C4-2B (cell line): ENCODE results near the gene PDRG1.

Experiments
- H3K27ac ChIP-seq: fragments of 450-650 bp; 2 replicates; pipeline ENCODE4 v1.5.1; 2017
- ZFX ChIP-seq: fragments of 450-650 bp; IDR thresholded peaks from 2 replicates; pipeline ENCODE4 v1.6.1; 2017
- TF ChIP-seq, protein P1 (sequence below): fragments of 450-650 bp; conservative IDR thresholded peaks from 2 replicates; pipeline ENCODE4 v1.5.1; 2017; ENCODE audit warnings: mild to moderate bottlenecking

The PDRG1 gene

DNA sequence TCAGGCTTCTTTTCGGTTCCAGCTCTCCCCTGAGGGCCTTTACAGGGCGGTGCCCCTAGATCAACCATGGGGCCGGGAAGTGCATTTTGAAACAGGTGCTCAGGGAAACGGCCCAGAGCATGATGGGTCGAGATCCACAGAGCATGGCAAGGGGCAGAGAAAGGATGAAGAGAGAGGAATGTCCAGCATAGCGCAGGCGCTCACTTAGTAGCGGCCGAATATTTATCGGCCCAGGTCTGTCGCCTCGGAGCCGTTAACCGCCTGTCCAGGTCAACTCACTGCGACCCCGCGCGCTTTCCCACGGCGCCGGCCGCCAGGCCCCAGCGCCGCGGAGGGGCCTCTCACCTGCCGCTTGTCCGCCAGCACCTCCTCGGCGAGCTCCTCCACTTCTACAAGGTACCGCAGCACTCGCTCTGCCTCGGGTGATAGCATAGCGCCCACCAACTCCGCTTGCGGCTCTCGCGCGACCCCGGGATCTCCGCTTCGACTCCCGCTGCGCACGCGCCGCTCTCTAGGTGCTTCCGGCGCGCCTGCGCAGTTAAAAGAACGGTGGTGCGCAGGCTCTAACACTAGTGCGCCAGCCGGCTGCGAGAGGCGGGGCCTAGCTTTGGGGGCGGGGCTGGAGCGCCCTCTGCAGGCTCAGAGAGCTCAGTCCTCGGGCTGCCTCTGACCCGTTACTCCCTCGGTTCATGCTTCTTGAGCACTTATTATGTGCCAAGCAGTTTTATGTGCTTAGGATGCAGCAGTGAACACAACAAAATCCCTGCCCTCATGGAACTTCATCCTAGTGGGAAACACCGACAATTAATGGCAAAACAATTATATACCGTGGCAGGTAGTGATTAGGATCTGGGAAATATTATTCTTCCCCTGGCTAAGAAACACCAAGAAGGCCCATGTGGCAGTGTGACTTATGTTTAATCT, at the start of gene PDRG1:
Gene PDRG1 (minus strand): TSS at position 517 of the 924 bp plus-strand sequence. CDS start 85 bp downstream, at position 432.
- peak within 1 kb of the TSS; percentile 88 for H3K27ac ChIP-seq
- peak; percentile 91 for TF ChIP-seq ZFX
- TF ChIP-seq, protein P1, sequence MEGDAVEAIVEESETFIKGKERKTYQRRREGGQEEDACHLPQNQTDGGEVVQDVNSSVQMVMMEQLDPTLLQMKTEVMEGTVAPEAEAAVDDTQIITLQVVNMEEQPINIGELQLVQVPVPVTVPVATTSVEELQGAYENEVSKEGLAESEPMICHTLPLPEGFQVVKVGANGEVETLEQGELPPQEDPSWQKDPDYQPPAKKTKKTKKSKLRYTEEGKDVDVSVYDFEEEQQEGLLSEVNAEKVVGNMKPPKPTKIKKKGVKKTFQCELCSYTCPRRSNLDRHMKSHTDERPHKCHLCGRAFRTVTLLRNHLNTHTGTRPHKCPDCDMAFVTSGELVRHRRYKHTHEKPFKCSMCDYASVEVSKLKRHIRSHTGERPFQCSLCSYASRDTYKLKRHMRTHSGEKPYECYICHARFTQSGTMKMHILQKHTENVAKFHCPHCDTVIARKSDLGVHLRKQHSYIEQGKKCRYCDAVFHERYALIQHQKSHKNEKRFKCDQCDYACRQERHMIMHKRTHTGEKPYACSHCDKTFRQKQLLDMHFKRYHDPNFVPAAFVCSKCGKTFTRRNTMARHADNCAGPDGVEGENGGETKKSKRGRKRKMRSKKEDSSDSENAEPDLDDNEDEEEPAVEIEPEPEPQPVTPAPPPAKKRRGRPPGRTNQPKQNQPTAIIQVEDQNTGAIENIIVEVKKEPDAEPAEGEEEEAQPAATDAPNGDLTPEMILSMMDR, result peak; percentile 99

DNA sequence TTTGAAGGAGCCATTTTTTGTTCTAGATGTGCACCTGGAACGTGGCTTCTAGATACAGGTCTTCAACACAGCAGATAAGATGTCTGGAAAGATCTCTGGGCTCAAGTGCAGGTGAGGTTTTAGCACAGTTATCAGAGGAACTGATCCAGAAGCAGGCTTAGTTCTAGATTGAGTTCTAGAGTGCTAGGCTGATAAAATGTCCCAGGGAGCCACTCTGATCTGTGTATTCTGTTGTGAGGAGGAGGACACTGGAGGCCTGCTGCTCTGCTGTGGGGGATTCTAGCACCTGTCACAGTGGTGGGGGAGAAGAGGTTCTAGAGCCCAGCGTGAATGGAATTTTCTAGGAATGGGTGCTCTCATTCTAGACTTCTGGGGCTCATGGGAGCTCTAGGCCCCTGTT, 46.4 kb upstream of the PDRG1 start:
- TF ChIP-seq, protein P1, result no peak
- no peak for TF ChIP-seq ZFX
- H3K27ac ChIP-seq, result no peak overlapping the region

DNA sequence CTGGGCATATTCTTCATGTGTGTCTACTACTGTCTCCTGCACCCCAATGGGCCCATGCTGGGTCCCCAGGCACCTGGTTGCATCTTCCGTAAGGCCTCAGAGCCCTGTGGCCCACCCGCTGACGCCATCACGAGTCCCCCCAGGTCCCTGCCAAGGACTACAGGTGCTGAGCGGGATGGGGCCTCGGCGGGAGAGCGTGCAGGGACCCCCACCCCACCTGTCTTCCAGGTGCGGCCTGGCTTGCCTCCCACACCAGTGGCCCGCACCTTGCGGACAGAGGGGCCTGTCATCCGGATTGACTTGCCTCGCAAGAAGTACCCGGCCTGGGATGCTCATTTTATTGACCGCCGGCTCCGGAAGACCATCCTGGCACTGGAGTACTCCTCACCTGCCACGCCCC, 45.1 kb upstream of the PDRG1 start:
- TF ChIP-seq, protein P1, result no peak
- no peak for TF ChIP-seq ZFX
- no peak overlapping the region for H3K27ac ChIP-seq

DNA sequence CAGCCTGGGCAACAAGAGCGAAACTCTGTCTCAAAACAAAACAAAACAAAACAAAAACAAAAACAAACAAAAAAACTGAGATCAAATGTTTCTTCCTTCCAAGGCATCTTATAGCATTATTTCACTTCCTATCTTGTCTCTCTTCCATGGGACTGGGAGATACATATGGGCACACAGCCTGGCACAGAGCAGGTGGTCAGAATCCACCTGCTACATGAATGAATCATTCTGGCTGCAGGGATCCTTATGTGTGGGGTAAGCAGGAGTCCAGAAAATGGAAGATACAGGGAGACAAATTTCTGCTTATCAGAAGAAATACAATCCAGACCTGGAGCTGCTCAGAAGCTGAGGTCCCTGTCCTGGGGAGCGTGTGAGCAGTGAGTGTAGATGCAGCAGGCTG, 40.2 kb upstream of the PDRG1 start:
- no peak overlapping the region for H3K27ac ChIP-seq
- TF ChIP-seq, protein P1, result no peak
- TF ChIP-seq ZFX, result no peak

DNA sequence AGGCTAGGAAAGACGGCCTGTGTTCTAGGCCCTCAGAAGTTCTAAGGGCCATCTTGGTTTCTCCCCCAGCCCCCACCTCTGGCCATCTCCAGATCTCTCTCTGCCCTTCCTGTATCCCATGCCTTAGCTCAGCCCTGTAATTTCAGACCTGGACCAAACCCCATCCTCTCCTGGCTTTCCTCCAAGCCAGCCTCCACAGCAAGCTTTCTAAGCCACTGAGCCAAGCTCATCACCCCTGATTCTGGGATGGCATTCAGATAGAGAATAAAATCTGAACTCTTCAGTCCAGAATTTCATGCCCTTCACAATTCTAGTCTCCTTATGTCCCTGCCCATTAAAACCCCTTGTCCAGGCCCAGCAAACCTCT, 39.5 kb upstream of the PDRG1 start:
- no peak for TF ChIP-seq ZFX
- TF ChIP-seq, protein P1, result no peak
- no peak overlapping the region for H3K27ac ChIP-seq

DNA sequence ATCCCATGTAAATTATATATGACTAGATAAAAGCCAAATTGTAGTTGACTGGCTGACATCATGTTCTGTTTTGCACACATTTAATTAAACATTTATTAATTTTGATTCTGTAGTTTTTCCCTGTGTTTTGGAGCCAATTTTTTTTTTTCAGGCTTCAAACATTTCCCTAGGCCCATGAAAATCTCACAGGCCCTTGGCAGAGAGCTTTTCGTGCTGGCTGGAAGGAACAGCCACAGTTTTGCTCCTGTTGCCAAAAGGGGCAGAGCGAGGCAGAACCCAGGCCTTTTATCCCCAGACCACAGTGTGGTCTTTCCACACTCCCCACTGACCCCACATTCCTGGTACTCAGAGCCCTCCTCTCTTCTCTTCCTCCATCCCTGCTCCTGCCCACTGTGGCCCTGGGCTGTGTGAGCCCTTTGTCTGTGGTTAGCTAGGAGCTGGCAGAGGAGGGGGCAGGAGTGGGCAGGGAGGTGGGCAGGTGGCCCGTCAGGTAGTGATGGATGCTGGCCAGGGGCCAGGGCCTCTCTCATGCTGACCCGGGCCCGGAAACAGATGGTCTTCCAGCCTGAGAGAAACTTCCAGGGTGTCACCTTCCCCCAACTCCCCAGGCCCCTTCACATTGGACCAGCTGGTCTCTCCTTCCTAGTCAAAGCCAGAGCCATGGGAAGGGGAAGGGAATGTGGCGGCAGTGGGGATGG, 38.9 kb upstream of the PDRG1 start:
- no peak overlapping the region for H3K27ac ChIP-seq
- TF ChIP-seq, protein P1, result no peak
- TF ChIP-seq ZFX, result no peak
